GM21515 (cell line): ENCODE data around the gene ECPAS.
"Not testable (repeated sequence)": the region's sequence is repeated elsewhere in the genome, so short reads cannot be mapped to it uniquely, and the experiment has no call there.

Experiments
- ATAC-seq: cut with Tn5 transposase; IDR thresholded peaks from one replicate; pipeline ENCODE4 v1.9.1; 2021; ENCODE audit not compliant: unreplicated experiment

ECPAS gene

DNA sequence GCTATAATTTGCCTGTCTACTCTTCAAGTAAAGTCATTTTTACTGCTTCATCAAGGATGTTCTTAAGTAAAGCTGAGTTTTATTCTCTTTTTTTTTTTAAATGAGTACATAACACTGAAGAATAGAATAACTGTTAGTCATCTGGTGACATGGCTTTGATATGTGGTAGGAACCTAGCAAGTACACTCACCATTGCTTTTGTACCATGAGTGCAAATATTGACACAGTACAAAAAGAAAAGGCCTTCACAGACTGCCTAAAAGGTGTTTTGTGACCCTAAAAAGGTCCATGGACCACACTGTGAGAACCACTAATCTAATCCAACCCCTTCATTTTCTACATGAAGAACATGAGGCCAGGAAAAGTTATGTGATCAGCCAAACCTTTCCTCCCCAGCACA is 55.0 kb downstream of the ECPAS start:
- ATAC-seq = no peak

DNA sequence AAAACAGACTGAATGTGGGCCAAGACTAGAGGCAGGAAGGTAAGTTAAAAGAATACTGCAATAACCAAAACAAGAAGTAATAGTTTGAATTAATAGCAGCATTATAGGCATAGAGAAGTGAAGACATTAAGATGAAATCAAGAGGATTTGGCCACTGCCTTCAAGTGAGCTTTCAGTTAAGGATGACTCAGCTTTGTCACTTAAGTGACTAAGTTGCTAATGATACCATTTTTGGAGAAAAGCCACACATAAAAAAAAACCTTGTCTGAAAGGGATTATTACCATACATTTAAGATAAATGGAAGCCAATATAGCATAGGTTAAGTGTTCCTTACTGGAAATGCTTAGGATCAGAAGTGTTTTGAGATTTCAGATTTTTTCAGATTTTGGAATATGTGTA is 57.0 kb downstream of the ECPAS start:
- ATAC-seq = no peak

DNA sequence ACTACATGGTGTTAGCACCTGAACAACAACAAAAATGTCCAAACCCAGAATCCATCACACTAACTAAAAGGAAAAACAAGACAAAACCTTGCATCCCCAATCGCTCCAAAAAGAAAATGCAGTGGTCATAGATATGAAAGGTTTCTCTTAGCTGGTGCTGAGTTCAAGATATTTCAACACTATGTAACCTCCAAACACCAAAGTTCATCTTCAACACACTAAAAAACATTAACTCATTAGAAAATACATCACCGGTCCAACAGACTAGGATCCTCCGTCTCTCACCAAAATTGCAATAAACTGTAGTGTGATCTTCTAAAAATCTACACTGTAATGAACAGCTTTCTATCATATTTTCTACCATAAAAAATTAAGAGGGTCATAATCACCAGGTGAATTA is 60.8 kb downstream of the ECPAS start:
- no peak for ATAC-seq

DNA sequence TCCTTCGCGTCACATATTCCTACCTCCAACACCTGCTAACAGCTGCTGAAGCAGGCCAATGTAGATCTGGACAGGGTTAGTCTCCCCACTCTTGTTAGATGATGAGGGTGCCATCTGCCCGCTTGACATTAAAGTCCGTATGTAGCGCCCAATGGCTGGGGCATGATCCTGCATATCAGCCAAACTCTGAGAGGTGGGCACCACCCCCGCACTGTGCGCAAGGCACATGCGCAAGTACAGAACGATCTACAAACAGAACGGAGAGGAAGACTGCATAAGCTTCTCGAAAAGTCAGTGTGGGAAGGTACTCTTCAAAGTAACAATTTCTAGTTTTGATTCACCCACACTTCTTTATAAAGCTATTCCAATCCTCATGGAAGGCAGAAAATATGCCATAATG is 69.8 kb downstream of the ECPAS start:
- ATAC-seq = no peak

DNA sequence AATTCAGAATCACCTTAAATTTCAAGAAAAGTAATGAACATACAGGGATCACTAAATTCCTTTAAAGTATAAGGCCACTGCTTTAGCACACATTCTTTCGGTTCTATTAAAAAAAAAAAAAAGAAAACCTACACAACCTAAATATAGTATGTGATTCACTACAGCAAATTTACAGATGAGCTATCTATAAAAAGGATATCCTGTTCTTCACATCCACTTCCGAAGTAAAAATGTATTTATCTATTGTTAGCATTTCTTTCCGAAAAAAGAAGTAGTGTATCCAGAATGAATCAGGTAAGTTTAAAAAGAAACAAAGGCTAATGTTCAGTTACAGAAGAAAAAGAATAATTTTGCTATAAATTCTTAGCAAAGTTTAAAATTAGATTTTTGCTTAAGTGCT is 70.2 kb downstream of the ECPAS start:
- ATAC-seq = no peak

GRCh38 chr9:111412280-111412679 is 71.9 kb downstream of the ECPAS start:
- no peak for ATAC-seq

GRCh38 chr9:111411266-111411665 is 72.9 kb downstream of the ECPAS start:
- no peak for ATAC-seq

GRCh38 chr9:111407813-111408212 is 76.4 kb downstream of the ECPAS start:
- ATAC-seq = no peak

GRCh38 chr9:111405701-111406100 is 78.5 kb downstream of the ECPAS start:
- ATAC-seq = no peak

DNA sequence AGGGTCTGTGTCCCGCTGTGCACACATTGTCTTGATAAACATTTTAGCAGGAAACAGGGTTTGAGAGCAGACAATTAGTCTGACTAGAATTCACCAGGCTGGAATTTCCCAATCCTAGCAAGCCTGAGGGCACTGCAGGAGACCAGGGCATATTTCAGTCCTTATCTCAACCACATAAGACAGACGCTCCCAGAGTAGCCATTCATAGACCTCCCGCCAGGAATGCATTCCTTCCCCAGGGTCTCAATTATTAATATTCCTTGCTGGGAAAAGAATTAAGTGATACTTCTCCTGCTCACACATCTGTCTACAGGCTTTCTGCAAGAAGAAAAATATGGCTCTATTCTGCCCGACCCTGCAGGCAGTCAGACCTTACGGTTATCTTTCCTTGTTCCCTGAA is 82.7 kb downstream of the ECPAS start:
- not testable (repeated sequence) for ATAC-seq

GRCh38 chr9:111400564-111400898 is 83.7 kb downstream of the ECPAS start:
- no peak for ATAC-seq

DNA sequence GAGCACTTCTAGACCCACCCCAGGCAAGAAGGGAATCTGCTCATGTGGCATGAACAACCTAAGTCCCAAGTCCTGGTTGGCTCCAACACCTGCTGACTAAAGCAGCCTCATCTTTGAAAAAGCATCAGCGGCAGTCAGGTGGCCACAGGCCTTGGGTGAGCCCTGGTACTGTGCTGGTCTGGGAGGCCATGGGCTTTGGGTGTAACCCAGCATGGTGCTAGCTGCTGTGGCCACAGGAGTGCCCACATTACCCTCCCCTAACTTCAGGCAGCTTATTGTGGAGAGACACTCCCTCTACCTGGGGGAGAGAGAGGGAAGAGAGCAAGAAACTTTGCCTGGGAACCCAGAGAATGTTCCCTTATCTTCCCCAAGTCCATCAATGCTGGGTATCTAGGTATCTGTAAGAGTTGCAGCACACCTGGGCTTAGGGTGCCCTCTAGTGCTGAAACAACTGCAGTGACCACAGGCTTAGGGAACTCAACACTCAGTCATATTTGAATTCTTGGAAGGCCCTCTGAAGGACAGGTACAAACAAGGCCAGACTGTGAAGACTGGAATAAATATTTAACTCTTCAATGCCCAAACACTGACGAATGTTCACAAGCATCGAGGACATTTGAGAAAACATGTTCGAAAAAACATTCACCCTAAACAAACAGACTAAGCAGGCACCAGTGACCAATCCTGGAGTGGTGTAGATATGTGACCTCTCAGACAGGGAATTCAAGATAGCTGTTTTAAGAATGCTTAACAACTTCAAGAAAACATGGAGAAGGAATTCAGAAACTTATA is 84.2 kb downstream of the ECPAS start:
- ATAC-seq = no peak

DNA sequence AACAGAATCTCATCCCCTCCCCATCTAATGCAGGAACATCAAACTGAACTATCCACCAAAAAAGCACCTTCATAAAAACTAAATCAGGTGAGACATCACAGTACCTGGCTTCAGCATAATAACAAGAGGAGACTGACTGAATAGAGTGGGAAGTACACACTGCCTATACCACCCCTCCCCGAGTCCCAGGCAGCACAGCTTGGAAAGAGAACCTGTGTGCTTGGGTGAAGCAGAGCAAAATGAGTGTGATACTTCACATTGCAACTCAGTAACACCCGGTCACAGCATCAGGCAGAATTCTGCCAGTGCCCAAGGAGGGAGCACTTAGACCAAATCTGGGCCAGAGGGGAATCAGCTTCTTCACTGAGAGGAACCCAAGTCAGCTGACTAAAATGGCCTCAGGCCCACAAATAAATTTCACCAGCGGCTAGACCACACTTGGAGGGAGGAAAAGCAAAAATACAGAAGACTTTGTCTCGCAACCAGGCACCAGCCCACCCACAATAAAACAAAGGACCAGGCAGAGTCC is 84.9 kb downstream of the ECPAS start:
- no peak for ATAC-seq

DNA sequence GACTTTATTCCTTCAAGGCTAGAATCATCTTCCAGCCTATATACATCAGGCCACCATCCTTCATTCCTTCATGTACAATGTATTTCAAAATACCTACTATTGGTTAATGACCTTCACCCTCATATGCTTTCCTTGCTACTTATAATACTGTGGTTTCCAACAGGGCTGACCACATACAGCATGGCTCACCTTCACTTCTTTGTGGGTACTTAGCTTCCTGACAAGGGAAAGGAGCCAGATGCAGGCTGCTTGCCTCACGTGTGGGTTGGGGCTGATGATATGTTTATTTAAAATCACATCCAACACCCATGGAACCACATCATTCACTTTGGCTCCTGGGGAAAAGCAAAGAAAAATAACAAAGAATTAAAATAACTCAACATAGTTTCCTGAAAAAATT is 90.2 kb downstream of the ECPAS start:
- ATAC-seq = no peak

DNA sequence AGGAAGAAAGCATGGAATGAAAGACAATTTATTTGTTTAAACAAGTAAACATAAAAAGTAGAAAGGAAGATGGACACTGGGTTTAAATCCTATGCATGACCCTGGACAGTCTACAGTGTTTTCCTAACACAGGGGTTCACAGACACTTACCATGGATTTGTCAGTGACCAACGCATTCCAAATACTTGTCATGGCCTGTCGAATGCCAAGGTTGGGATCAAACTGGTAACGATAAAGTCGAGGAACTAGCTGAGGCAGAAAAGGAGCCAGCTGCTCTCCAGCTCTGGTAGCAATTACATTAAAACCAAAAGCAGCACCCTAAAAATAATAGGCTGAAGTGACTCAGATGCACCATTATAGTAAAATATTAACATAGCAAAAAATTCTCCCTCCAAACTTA is 94.8 kb downstream of the ECPAS start:
- ATAC-seq = no peak

- no peak for ATAC-seq
Measured at GRCh38 chr9:111386386-111386785, 97.8 kb downstream of the ECPAS start.

- no peak for ATAC-seq
Measured at GRCh38 chr9:111381006-111381405, 103.2 kb downstream of the ECPAS start.

DNA sequence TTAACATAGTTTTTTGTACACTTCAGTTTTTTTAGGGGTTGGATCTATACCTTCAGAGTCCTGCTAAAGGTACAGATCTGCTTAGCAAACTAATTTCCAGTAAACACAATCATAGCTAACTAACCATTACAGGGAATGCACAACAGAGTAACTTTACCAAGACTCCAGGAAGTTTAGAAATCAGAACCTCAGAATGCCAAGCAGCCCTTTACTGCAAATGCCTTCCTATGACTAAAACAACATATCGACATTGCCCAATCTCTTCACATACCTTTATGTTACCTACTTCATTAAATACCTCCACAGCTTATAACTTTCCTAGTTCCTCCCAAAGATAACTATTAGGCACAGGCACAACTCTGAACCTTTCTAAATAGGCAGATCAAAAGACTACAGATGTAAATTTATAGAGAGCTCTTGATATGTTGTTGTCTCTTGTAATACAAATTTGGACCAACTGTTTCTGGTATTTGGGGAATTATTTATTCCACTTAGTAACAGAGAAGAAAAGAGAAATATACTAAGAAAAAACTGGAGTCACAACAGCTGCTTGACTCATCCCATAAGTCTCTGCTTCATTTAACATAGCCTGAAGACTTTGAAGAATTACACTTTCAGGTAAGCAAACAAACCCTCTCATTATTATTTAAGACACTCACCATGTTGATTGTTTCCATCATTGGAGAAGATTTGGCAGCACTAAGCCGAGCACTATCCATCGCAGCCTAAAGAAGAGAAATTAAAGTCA is 108.2 kb downstream of the ECPAS start:
- no peak for ATAC-seq

DNA sequence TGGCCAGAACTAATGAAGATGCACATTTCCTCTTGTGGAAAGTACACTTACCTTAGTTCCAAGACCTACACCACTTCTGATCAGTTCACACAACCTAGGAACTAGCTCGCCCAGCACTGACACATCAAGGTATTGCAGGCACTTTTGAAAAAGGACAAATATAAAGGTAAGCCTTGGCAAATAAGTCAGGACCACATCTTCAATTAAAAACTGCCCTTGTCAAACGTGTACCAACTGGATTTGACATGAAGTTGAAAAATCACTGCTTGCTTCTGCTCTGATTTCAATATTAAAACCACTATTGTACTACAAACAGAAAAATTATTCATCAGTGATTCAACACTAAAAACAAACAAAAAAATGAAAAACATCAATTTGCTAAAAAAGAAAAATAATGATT is 109.1 kb downstream of the ECPAS start:
- no peak for ATAC-seq

DNA sequence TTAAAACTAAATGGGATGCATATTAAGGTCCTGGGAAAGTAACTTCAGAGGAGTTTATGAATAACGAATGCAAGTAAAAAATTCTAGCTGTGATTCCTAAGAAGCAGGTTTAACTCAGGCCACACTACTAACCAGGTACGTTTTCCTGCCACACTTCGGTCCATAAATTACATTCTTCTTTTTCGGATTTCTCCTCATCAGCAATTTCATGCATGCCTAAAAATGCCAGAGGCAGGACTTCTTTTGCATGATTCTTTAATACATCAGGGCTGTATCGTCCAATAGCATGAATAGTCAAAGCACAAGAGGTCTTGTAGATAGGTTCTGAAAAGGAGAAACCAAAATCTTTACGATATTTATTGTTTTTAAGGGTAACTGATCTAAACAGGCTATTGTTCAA is 111.9 kb downstream of the ECPAS start:
- no peak for ATAC-seq

DNA sequence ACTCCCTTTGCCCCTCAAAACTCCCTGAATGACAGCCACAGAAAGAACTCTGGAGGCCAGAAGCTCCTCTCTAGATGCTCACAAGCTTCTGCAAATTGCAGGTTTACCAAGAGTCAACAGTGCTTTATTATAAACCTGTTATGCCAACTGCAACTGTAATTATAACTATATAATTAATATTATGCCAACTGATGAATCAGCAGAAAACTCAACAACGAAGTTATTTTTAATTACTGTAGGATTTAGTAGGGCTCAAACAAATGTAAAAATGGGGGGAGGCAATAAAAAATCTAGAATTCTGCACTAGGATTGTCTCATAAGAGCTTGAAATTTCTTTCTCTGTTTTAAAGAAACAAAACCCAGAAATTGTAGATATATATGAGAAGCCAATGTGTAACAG is 117.2 kb downstream of the ECPAS start:
- ATAC-seq = no peak

- no peak for ATAC-seq
Measured at GRCh38 chr9:111362526-111362925, 121.7 kb downstream of the ECPAS start.
